GM12878 (cell line): ENCODE data around the gene ASTL. TPM values are rescaled to one million over a fixed set of nuclear protein-coding genes. Genes with fewer than 3 reads are reported as not detected.

Experiments
- ATF2 ChIP-seq: IDR thresholded peaks from 2 replicates; pipeline ENCODE4 v1.6.1; 2012; ENCODE audit warnings: low read length, inconsistent platforms
- BHLHE40 ChIP-seq, 2 experiments: fragments of 450-650 bp in 1 of 2; IDR thresholded peaks; 2 replicates each; pipeline ENCODE4 v1.6.1; 2011 to 2017; ENCODE audit warnings: low read depth in 2 of 2, borderline replicate concordance in 1 of 2, improper control_type of control experiment in 1 of 2, low read length in 1 of 2, mild to moderate bottlenecking in 1 of 2
- CBX3 ChIP-seq: fragments of 200-600 bp; sonication (generic); IDR thresholded peaks from 2 replicates; pipeline ENCODE4 v1.6.1; 2016; ENCODE audit warnings: low read depth, borderline replicate concordance
- CTCF ChIP-seq, 3 experiments: IDR thresholded peaks in 2 of 3; conservative IDR thresholded peaks in 1 of 3; 2 replicates each; pipeline ENCODE4 v1.5.1; 2011; ENCODE audit warnings: low read depth in 3 of 3, low read length in 3 of 3, mild to moderate bottlenecking in 3 of 3, control low read depth in 2 of 3, moderate library complexity in 2 of 3, inconsistent platforms in 1 of 3, mixed read lengths in 1 of 3; ENCODE audit not compliant: control insufficient read depth in 2 of 3, insufficient read depth in 1 of 3; ENCODE audit errors: extremely low read depth in 1 of 3
- CUX1 ChIP-seq: IDR thresholded peaks from 2 replicates; pipeline ENCODE4 v1.6.1; 2012; ENCODE audit warnings: improper control_type of control experiment, low read depth, low read length; ENCODE audit not compliant: insufficient replicate concordance
- E2F4 ChIP-seq: IDR thresholded peaks from 2 replicates; pipeline ENCODE4 v1.6.1; 2012; ENCODE audit warnings: low read depth, low read length, improper control_type of control experiment
- ESRRA ChIP-seq: IDR thresholded peaks from 2 replicates; pipeline ENCODE4 v1.6.1; 2012; ENCODE audit warnings: mild to moderate bottlenecking, low read length, improper control_type of control experiment
- FOS ChIP-seq: IDR thresholded peaks from 3 replicates; pipeline ENCODE4 v1.6.1; 2011; ENCODE audit warnings: borderline replicate concordance; ENCODE audit not compliant: insufficient read length; ENCODE audit errors: extremely low read depth
- NBN ChIP-seq: fragments of 450-650 bp; IDR thresholded peaks from 2 replicates; pipeline ENCODE4 v1.6.1; 2016
- NR2C1 ChIP-seq: fragments of 450-650 bp; IDR thresholded peaks from 2 replicates; pipeline ENCODE4 v1.6.1; 2017; ENCODE audit warnings: antibody characterized with exemption, mild to moderate bottlenecking, moderate library complexity
- RCOR1 ChIP-seq: conservative IDR thresholded peaks from 2 replicates; pipeline ENCODE4 v1.6.1; 2012; ENCODE audit warnings: low read depth, low read length, improper control_type of control experiment
- SREBF1 ChIP-seq: IDR thresholded peaks from 2 replicates; pipeline ENCODE4 v1.6.1; 2012; ENCODE audit warnings: mild to moderate bottlenecking, low read length
- WRNIP1 ChIP-seq: IDR thresholded peaks from 2 replicates; pipeline ENCODE4 v1.6.1; 2011; ENCODE audit warnings: low read depth, low read length, improper control_type of control experiment, borderline replicate concordance
- ZBTB11 ChIP-seq: fragments of 450-650 bp; formaldehyde crosslinking; IDR thresholded peaks from 2 replicates; pipeline ENCODE4 v1.5.0; 2022; ENCODE audit warnings: mild to moderate bottlenecking, missing genetic modification characterization
- ZNF622 ChIP-seq: fragments of 450-650 bp; IDR thresholded peaks from 2 replicates; pipeline ENCODE4 v1.6.1; 2017; ENCODE audit warnings: mild to moderate bottlenecking, inconsistent platforms
- polyA plus RNA-seq, 11 experiments: library from polyadenylated mRNA; depleted of rRNA in 4 of 11; unstranded in 6 of 11; stranded (reverse) in 5 of 11; fragments of >200 nt; fragmentation: Nextera tagmentation in 4 of 11; fragmentation: Illumina TruSeq in 1 of 11; extraction: Ambion mirVana in 4 of 11; extraction: Trizol in 1 of 11; gene quantifications; 1 replicate in 1 of 11; 2 replicates in 10 of 11; pipeline versions ENCODE4 v1.2.1 to v1.2.3, GENCODE V29; 2011 to 2016; ENCODE audit warnings: inconsistent platforms in 2 of 11, missing spikeins in 2 of 11, low read depth in 1 of 11
- total RNA-seq, 4 experiments: library from RNA; depleted of rRNA in 3 of 4; stranded (reverse); fragments of >200 nt in 3 of 4; fragmentation: Illumina TruSeq in 1 of 4; extraction: Trizol in 1 of 4; gene quantifications; 2 replicates each; pipeline versions ENCODE4 v1.2.1 to v1.2.3, GENCODE V29; 2013 to 2021

Gene ASTL
- total and polyA plus RNA-seq, 10 of the 15 experiments (the other 5 are each of a cell fraction or from before 2014, with no cell fraction given), result 0.18 to 1.0 (median 0.38) TPM; not detected in 4

GRCh38 chr2:96145036-96145847 lies 6.9 kb upstream of the ASTL start, which contains the start of gene DUSP2 (continued):
- TF ChIP-seq ZBTB11 (peak; percentile 65), E2F4 (peak; percentile 65), NBN (peak; percentile 15; the same call in 1 of the 2 replicates), CBX3 (no peak), CUX1 (no peak), BHLHE40 (IDR thresholded peaks at IDR 0.05; ENCODE audit: borderline replicate concordance in 1 of 2, low read depth in 2 of 2, low read length in 1 of 2) (peak; percentile 91 to 95), ATF2 (no peak), ESRRA (peak; percentile 70), ZNF622 (no peak; the same call in 1 of the 2 replicates), RCOR1 (peak; percentile 95; the same call in 1 of the 2 replicates), CTCF (IDR thresholded peaks at IDR 0.05 in 2 of 3, conservative IDR thresholded peaks at IDR 0.05 in 1 of 3; ENCODE audit: control insufficient read depth in 2 of 3, extremely low read depth in 1 of 3, insufficient read depth in 1 of 3, low read depth in 3 of 3, low read length in 3 of 3) (no peak), NR2C1 (peak; percentile 27; the same call in 1 of the 2 replicates), WRNIP1 (0 out of 2 replicates have a peak, but pooled peaks have one; percentile 49), SREBF1 (peak; percentile 36; the same call in 1 of the 2 replicates), FOS (no peak)
